ENCODE results near the gene TBC1D4. TPM values are rescaled to one million over a fixed set of nuclear protein-coding genes. Genes with fewer than 3 reads are reported as not detected.

Gene TBC1D4
- polyA plus RNA-seq, 1 experiment, result 8.0 TPM

DNA sequence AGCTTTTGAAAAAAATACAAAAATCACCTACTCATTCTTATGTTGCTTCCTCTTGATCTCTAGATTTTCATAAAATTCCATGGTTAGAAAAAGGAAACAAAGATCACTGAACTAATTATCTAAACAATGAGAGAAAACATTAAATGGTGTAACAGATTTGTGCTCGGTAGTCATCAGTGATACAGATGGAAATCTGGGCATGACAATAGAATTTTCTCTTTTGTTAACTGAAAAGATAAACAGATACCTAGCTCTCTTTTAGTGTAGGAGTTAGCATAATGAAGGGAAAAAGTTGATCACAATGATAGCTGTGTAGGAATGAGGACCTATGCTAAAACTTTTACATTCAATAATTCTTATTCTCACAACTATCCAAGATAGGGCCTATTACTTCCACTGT, 103.7 kb downstream of the TBC1D4 start:
- DNase-seq (ENCODE audit: low read depth, low spot score), result no peak
- Histone ChIP-seq H3K27me3 (ENCODE audit: control insufficient read depth, insufficient read depth, low read length) (no peaks in the 10 kb centered on the region), H3K9me3 (ENCODE audit: control insufficient read depth, insufficient read depth, low read length) (no peaks in the 10 kb centered on the region), H3K27ac (ENCODE audit: low read depth, low read length) (no peak overlapping the region), H3K4me3 (ENCODE audit: low read depth, low read length) (no peak overlapping the region)
- no peak for TF ChIP-seq CTCF (IDR thresholded peaks at IDR 0.05; ENCODE audit: low read depth, low read length)
- POLR2A ChIA-PET, result interaction anchor here (0.8 kb wide), 1 partner anchor 157 kb away, joined by 5 read pairs; no protein-coding TSS in a partner anchor
- CTCF ChIA-PET, result interaction anchor here (0.6 to 1.3 kb wide), 3 partner anchors 68 to 425 kb away, joined by 3 to 6 read pairs (median 3); partner anchors contain the start of gene TBC1D4

DNA sequence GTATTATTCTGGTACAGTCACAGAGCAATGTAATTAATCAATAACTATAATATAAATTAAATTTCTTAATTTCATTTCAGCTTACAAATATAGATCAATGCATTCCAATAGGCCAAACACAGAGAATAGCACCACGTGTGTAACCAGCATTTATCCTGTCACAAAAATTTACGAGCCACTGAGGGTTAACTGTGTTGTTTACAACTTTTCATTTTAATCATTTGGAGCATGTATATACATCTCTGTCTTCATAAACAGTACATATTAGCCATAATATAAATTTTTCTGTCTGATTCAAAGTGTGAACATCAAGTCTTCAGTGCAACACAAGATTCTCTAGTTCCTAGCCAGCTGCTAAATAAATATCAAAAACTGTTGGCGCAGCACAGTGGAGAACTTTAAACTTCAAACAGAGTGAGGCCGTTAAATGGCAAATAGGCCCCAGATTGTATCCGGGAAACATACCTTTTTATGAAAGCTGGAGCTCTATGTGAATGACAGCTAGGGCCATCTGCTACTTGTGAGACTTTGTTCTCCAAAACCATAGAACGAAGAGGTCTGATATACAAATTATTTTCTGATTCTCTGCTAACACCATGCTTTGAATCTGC, 105.1 kb downstream of the TBC1D4 start:
- no peak overlapping the region for H3K4me3 ChIP-seq (ENCODE audit: low read depth, low read length)
- TF ChIP-seq CTCF (IDR thresholded peaks at IDR 0.05; ENCODE audit: low read depth, low read length), result no peak
- H3K27ac ChIP-seq (ENCODE audit: low read depth, low read length), result no peak overlapping the region
- H3K27me3 ChIP-seq (ENCODE audit: control insufficient read depth, insufficient read depth, low read length), result no peaks in the 10 kb centered on the region
- ChIA-PET CTCF (interaction anchor here (1.6 kb wide), 1 partner anchor 10 kb away, joined by 3 read pairs; no protein-coding TSS in a partner anchor), POLR2A (no interaction called here)
- DNase-seq (ENCODE audit: low read depth, low spot score), result no peak
- H3K9me3 ChIP-seq (ENCODE audit: control insufficient read depth, insufficient read depth, low read length), result no peaks in the 10 kb centered on the region

- no peak for TF ChIP-seq CTCF (IDR thresholded peaks at IDR 0.05; ENCODE audit: low read depth, low read length)
- POLR2A ChIA-PET, result no interaction called here
- Histone ChIP-seq H3K27me3 (ENCODE audit: control insufficient read depth, insufficient read depth, low read length) (no peaks in the 10 kb centered on the region), H3K27ac (ENCODE audit: low read depth, low read length) (no peak overlapping the region), H3K4me3 (ENCODE audit: low read depth, low read length) (no peak overlapping the region), H3K9me3 (ENCODE audit: control insufficient read depth, insufficient read depth, low read length) (no peaks in the 10 kb centered on the region)
- no peak for DNase-seq (ENCODE audit: low read depth, low spot score)
- CTCF ChIA-PET, result interaction anchor here (0.8 to 5.8 kb wide), 4 partner anchors 10 to 107 kb away, joined by 3 to 30 read pairs (median 3); partner anchors contain the start of gene TBC1D4
Observed at GRCh38 chr13:75375329-75375728, 106.6 kb downstream of the TBC1D4 start.

DNA sequence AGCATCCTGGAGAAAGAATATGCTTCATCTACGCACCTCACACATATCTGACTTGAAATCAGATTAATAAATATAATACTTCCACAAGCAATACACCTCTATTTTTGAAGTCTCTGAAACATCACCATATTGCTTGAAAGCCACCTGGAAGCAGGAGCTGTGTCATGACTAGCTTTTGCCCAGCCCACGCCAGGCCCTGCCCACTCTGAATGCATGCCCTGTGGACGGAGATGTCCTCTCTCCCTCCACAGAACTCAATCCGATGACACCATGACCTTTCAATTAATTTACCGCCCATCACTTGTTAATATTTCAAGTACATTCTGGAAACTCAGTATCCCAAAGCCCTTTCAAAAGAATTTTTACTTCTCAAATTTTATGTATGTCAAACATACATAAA, 108.0 kb downstream of the TBC1D4 start:
- no peak for TF ChIP-seq CTCF (IDR thresholded peaks at IDR 0.05; ENCODE audit: low read depth, low read length)
- CTCF ChIA-PET, result interaction anchor here (0.6 to 5.8 kb wide), 6 partner anchors 9 to 339 kb away, joined by 3 to 30 read pairs (median 14); partner anchors contain the start of gene TBC1D4
- POLR2A ChIA-PET, result no interaction called here
- Histone ChIP-seq H3K9me3 (ENCODE audit: control insufficient read depth, insufficient read depth, low read length) (no peaks in the 10 kb centered on the region), H3K27ac (ENCODE audit: low read depth, low read length) (no peak overlapping the region), H3K27me3 (ENCODE audit: control insufficient read depth, insufficient read depth, low read length) (no peaks in the 10 kb centered on the region), H3K4me3 (ENCODE audit: low read depth, low read length) (no peak overlapping the region)
- DNase-seq (ENCODE audit: low read depth, low spot score), result no peak
